ENCODE measurements around the gene CASQ1. TPM values are rescaled to one million over a fixed set of nuclear protein-coding genes. Genes with fewer than 3 reads are reported as not detected.
A peak's percentile ranks its signal among the peaks of the same experiment; 100 is the strongest.

Gene CASQ1
- total RNA-seq, 4 donors from 2014 or later: 255 to 894 (median 358) TPM

DNA sequence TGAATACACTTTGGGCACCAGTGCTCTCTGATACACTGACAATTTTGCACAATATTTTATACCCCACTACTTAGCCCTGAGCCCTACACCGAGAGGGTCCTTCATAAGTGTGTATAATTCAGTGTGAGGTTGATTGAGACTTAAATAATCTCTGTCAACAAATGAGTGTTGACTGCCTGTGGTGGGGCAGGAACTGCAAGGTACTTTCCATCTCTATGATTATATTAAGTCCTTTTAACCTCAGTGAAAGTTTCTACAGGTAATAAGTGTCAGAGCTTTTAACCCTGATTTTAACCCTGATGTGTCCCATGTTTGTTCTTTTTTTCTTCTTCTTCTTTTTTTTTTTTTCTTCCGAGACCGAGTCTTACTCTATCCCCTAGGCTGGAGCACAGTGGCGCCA is 5.8 kb downstream of the CASQ1 start:
- peaks cover 61 to 71% of the 10 kb centered on the region in 2 donors for H3K4me1 ChIP-seq
- no peak overlapping the region for H3K4me3 ChIP-seq
- TF ChIP-seq, protein P1, sequence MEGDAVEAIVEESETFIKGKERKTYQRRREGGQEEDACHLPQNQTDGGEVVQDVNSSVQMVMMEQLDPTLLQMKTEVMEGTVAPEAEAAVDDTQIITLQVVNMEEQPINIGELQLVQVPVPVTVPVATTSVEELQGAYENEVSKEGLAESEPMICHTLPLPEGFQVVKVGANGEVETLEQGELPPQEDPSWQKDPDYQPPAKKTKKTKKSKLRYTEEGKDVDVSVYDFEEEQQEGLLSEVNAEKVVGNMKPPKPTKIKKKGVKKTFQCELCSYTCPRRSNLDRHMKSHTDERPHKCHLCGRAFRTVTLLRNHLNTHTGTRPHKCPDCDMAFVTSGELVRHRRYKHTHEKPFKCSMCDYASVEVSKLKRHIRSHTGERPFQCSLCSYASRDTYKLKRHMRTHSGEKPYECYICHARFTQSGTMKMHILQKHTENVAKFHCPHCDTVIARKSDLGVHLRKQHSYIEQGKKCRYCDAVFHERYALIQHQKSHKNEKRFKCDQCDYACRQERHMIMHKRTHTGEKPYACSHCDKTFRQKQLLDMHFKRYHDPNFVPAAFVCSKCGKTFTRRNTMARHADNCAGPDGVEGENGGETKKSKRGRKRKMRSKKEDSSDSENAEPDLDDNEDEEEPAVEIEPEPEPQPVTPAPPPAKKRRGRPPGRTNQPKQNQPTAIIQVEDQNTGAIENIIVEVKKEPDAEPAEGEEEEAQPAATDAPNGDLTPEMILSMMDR (IDR thresholded peaks at IDR 0.05 in 4 of 5, conservative IDR thresholded peaks at IDR 0.05 in 1 of 5): no peak
- no peak for TF ChIP-seq POLR2A (IDR thresholded peaks at IDR 0.05)
- intact Hi-C loops (cut with DNase I; ENCODE audit: low total_unique reads): no loop called here
- H3K36me3 ChIP-seq: peaks cover 0 to 22% of the 10 kb centered on the region in 2 donors
- no peak for ATAC-seq
- no peaks in the 10 kb centered on the region for H3K9me3 ChIP-seq
- in situ Hi-C loops (cut with MboI; ENCODE audit: low sequenced_read_pairs in 4 of 4): loop anchor here in 2 of 4 donors (10.0 kb wide), 2 partner anchors 91 to 179 kb away; no protein-coding TSS in a partner anchor
- no peak for DNase-seq
- H3K27me3 ChIP-seq: no peaks in the 10 kb centered on the region
- H3K27ac ChIP-seq: peak overlapping the region; percentile 3 to 73 (median 58)

DNA sequence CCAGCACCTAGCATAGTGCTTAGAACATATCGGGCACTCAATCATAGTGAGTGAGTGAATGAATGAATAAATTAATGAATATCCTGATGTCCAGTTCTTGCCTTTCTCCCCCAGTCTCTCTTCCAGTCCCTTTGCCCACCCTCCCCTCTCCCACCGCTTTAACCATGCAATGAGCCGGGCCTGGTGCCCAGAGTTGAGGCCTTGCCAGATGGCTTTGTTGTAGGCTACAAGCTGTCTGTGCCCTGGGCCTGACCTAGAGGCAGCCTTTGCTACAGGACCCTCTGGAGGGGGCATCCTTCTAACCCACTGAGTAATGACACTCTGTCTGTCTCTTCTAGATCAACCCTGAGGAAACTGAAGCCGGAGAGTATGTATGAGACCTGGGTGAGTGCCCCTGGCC is 6.9 kb downstream of the CASQ1 start:
- in situ Hi-C loops (cut with MboI; ENCODE audit: low sequenced_read_pairs in 4 of 4) (loop anchor here in 2 of 4 donors (10.0 kb wide), 2 partner anchors 92 to 178 kb away; no protein-coding TSS in a partner anchor), intact Hi-C loops (cut with DNase I; ENCODE audit: low total_unique reads) (no loop called here)
- H3K27ac ChIP-seq: peak overlapping the region; percentile 24 to 73 (median 64)
- no peak for DNase-seq
- no peaks in the 10 kb centered on the region for H3K27me3 ChIP-seq
- peaks cover 52 to 60% of the 10 kb centered on the region in 2 donors for H3K4me1 ChIP-seq
- no peaks in the 10 kb centered on the region for H3K9me3 ChIP-seq
- no peak for ATAC-seq
- TF ChIP-seq, protein P1 (IDR thresholded peaks at IDR 0.05 in 4 of 5, conservative IDR thresholded peaks at IDR 0.05 in 1 of 5): no peak
- TF ChIP-seq POLR2A (IDR thresholded peaks at IDR 0.05): no peak
- peaks cover 0 to 28% of the 10 kb centered on the region in 2 donors for H3K36me3 ChIP-seq
- H3K4me3 ChIP-seq: no peak overlapping the region

DNA sequence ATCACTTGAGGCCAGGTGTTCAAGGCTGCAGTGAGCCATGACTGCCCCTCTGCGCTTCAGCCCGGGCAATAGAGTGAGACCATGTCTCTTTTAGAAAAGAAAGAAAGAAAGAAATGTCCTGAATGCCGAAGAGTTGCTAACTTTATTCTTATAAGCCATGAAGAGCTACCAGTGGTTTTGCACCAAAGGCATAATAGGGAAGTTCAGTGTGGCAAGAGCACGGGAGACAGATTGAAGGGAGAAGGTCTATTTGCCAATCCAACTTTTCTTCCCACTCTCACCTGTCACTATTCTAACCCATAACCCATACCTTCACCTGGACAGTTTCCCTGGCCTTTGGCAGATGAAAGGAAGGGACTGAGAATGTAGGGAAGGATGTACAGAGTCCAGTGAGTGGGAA is 10.4 kb downstream of the CASQ1 start:
- Histone ChIP-seq H3K9me3 (no peaks in the 10 kb centered on the region), H3K36me3 (peaks cover 0 to 13% of the 10 kb centered on the region in 2 donors), H3K4me1 (peaks cover 30 to 39% of the 10 kb centered on the region in 2 donors), H3K27ac (peak overlapping the region in 2 of 4 donors; percentile 14 to 73), H3K27me3 (no peaks in the 10 kb centered on the region), H3K4me3 (no peak overlapping the region)
- DNase-seq: no peak
- TF ChIP-seq POLR2A (IDR thresholded peaks at IDR 0.05): no peak
- TF ChIP-seq, protein P1 (IDR thresholded peaks at IDR 0.05 in 4 of 5, conservative IDR thresholded peaks at IDR 0.05 in 1 of 5): no peak
- intact Hi-C loops (cut with DNase I; ENCODE audit: low total_unique reads) (loop anchor here (2.0 kb wide), 1 partner anchor 76 kb away; no protein-coding TSS in a partner anchor), in situ Hi-C loops (cut with MboI; ENCODE audit: low sequenced_read_pairs in 4 of 4) (no loop called here)
- no peak for ATAC-seq

DNA sequence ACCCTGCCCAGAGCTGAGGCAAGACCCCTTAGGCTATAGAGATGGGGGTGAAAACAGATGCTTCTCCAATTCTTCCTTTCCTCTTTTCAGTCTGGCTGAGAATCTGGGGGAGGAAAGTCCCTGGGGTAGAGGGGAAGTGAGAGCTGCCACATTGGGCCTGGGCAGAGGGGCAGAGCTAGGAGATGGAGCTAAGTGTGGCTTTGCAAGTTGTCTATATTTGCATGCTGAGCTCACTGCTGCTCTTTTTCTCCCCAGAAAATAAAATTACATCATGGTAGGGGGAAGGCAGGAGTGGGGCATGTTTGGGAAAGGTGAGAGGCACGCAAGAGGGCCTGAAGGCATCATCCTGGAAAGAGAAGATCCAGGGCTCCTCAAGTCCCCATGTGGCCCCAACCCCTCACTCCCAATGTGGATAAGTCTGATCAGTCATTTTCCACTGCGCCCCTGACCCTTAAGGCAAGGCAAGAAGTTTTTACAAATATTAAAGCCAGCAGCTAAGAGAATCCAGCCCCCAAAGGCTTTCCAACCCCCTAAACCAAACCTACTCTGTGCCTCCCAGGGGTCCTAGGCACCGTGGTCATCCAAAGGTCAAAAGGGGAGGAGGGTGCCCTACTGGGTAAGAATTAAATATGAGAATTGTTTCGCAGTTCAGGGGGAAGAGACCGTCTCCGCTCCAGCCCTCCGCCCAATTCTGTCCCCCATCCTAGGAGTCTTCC is 14.3 kb downstream of the CASQ1 start:
- no peak for TF ChIP-seq POLR2A (IDR thresholded peaks at IDR 0.05)
- TF ChIP-seq, protein P1 (IDR thresholded peaks at IDR 0.05 in 4 of 5, conservative IDR thresholded peaks at IDR 0.05 in 1 of 5): no peak
- DNase-seq: no peak
- peaks cover 27 to 53% of the 10 kb centered on the region in 2 donors for H3K4me1 ChIP-seq
- no peaks in the 10 kb centered on the region for H3K27me3 ChIP-seq
- in situ Hi-C loops (cut with MboI; ENCODE audit: low sequenced_read_pairs in 4 of 4) (no loop called here), intact Hi-C loops (cut with DNase I; ENCODE audit: low total_unique reads) (loop anchor here (5.0 kb wide), 1 partner anchor 102 kb away; no protein-coding TSS in a partner anchor)
- ATAC-seq: no peak
- H3K9me3 ChIP-seq: no peaks in the 10 kb centered on the region
- peak overlapping the region; percentile 84 to 93 (median 90) for H3K27ac ChIP-seq
- H3K36me3 ChIP-seq: peaks cover 0 to 6% of the 10 kb centered on the region in 2 donors
- H3K4me3 ChIP-seq: peak overlapping the region; percentile 73 to 94 (median 86)
